HG03439 (cell line): ENCODE results near the gene ZNF582.

ENCODE experiments used
- ATAC-seq: cut with Tn5 transposase; IDR thresholded peaks from one replicate; pipeline ENCODE4 v1.9.1; 2021; ENCODE audit warnings: mild to moderate bottlenecking, moderate library complexity; ENCODE audit not compliant: unreplicated experiment

Gene ZNF582

DNA sequence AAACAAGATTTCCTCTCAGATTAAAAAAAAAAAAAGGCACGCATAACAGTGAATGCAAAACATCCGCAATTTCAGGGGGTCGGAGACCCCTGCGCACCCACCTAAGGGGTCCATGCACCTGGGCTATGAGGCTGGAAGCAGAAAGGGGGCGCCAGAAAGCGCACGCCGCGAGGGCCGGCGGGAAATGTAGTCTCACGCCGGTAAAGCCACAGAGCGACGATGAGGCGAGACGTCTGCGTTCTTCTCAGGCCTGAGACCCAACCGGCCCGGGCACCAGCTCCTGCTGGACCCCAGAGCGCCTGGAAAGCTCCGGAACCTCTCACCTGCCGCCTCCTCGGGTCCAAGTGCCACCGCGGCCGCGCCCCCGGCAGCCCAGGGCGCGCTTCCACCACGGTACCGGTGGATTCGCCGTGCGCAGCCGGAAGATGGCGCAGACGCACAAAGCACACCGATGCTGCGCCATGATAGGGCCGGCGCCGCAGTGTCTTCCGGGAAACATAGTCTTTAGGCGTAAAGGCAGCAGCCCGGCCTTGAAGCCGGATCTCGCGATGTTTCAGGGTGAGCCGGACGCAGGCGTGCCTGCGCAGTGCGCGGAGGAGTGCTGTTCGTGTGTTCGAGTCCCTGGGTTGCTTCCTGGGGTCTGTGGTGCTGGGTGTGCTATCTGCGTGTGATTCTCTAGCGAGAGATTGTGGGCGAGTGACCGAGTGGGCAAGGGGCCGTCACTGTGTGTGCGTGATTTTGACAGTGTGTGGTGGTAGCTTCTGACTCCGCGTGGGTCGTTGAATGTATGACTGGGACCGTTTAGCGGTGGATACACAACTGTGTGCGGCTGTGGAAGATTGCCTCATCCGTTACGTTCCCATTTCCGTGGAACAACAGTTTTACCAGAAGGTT is at the start of gene ZNF582:
Gene ZNF582, minus strand, starts transcription at position 416 of the 894 bp plus-strand sequence. CDS start 1,782 bp downstream, outside the sequence.
- ATAC-seq: peak; percentile 94

DNA sequence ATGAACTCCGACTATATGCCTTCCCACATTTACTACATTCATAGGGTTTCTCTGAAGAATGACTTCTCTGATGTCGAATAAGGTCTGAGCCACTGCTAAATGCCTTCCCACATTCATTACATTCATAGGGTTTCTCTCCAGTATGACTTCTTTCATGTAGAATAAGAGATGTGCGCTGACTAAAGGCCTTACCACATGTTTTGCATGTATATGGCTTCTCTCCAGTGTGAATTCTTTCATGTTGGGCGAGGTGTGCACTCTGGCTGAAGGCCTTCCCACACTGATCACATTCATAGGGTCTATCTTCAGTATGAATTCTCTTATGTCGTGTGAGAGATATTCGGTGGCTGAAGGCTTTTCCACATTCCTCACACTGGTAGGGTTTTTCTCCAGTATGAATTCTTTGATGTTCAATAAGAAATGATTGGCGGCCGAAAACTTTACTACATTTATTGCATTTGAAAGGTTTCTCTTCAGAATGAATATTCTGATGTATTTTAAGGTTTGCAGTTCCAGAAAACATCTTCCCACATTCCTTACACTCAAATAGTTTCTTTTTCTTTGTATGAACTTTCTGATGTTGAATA is 48.0 kb upstream of the ZNF582 start:
- ATAC-seq: no peak

DNA sequence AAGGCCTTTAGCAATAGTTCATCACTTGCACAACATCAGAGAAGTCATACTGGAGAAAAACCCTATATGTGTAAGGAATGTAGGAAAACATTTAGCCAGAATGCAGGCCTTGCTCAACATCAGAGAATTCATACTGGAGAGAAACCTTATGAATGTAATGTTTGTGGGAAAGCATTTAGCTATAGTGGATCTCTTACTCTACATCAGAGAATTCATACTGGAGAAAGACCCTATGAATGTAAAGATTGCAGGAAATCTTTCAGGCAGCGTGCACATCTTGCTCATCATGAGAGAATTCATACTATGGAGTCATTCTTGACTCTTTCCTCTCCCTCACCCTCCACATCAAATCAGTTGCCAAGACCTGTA is 30.6 kb upstream of the ZNF582 start:
- ATAC-seq: no peak

- no peak for ATAC-seq
These were observed 30.1 kb upstream of the ZNF582 start for GRCh38 chr19:56423276-56423984.

DNA sequence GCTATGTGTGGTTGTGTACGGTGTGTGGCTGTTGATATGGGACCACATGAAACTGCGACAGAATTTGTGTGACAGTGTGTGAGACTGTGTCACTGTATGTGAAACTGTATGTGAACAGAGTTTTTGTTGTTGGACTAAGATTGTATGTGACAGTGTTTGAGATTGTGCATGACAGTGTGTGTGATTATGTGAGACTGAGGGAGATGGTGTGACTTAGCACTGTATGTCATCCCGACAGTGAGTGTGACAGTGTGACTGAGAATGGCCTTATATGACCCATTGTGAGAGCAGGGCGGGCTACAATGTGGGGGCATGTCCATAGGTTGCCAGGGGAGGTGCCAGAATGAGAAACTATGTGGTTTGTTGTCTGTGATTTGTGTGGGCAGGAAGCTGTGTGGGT is 11.7 kb upstream of the ZNF582 start:
- no peak for ATAC-seq

- no peak for ATAC-seq
These were observed 11.3 kb upstream of the ZNF582 start for GRCh38 chr19:56404705-56405056.

- peak; percentile 82 for ATAC-seq
These were observed 10.7 kb upstream of the ZNF582 start, which contains the start of gene ZNF583 for GRCh38 chr19:56403764-56404704. Gene ZNF583, plus strand, starts transcription at chr19:56404332. Its CDS starts 2,783 bp downstream, at chr19:56407115.

DNA sequence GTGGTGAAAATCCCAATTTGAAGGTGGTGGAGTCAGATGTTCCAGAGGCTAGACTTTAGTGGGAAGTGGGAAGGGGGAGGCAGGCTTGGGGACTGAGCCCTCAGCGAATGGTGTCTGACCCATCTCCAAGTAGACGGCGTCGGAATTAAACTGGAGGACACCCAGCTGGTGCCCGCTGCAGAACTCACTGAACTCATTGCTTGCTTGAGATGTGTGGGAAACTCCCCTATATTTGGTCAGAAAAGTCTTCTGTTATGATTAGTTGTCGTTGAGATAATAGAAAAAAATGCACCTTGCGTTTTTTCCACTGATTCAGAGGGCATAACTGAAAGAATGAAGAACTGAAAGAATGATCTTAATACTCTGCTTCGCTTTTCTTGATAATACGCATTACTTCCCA is 9.9 kb upstream of the ZNF582 start:
- ATAC-seq: no peak

DNA sequence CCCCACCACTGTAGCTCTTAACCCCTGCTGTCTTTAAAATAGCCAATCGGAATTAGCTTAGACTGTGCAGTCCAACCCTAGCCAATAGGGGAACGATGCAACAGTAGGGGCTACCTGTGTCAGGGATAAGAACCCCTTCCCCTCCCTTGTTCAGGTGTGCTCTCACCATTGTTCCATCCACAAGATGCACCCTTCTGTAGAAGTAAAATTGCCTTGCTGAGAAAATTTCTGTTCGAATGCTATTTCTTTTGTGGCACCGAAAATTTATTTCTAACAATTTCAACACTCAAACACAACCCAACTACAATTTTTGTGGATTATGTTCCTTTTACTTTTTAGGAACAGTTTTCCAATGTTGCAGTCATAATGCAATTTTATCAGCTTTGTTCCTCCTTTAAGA is 7.2 kb upstream of the ZNF582 start:
- no peak for ATAC-seq

GRCh38 chr19:56398809-56399208 is 5.5 kb upstream of the ZNF582 start:
- no peak for ATAC-seq

DNA sequence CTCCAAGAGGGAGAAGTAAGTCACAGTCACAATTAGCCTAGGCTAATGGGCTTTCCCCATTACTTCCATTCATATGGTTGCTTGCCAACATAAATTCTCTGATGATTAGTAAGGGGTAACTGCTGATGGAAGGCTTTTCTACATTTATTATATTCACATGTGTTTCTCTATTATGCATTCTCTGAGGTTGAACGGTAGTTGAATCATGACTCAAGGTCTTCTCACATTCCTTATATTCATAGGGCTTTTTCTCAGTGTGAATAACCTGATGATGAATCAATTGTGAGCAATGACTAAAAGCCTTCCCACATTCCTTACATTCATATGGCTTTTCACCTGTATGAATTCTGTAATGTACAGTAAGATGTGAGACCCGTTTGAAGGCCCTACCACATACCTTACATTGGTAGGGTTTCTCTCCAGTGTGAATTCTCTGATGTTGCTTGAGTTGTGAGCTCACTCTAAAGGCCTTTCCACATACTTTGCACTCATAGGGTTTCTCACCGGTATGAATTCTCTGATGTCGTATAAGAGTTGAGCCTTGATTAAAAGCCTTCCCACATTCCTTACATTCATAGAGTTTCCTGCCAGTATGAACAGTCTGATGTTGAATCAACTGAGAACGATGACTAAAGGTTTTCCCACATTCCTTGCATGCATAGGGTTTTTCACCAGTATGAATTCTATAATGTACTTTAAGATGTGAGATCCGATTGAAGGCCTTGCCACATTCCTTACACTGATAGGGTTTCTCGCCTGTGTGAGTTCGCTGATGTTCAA is 9.3 kb downstream of the ZNF582 start:
- no peak for ATAC-seq

DNA sequence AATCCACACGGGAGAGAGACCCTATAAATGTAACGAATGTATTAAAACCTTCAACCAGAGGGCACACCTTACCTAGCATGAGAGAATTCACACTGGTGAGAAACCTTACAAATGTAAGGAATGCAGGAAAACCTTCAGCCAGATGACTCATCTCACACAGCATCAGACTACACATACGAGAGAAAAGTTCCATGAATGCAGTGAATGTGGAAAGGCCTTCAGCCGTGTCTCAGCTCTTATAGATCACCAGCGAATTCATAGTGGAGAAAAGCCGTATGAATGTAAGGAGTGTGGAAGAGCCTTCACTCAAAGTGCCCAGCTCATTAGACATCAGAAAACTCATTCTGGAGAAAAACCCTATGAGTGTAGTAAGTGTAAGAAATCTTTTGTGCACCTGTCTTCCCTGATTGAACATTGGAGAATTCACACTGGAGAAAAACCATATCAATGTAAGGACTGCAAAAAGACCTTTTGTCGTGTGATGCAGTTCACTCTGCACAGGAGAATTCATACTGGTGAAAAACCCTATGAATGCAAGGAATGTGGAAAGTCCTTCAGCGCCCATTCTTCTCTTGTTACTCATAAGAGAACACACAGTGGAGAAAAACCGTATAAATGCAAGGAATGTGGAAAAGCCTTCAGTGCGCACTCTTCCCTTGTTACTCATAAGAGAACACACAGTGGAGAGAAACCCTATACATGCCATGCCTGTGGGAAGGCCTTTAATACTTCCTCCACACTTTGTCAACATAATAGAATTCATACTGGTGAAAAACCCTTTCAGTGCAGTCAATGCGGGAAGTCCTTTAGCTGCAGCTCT is 16.0 kb downstream of the ZNF582 start:
- no peak for ATAC-seq

- ATAC-seq: no peak
These were observed 21.1 kb downstream of the ZNF582 start for GRCh38 chr19:56372281-56372680.

DNA sequence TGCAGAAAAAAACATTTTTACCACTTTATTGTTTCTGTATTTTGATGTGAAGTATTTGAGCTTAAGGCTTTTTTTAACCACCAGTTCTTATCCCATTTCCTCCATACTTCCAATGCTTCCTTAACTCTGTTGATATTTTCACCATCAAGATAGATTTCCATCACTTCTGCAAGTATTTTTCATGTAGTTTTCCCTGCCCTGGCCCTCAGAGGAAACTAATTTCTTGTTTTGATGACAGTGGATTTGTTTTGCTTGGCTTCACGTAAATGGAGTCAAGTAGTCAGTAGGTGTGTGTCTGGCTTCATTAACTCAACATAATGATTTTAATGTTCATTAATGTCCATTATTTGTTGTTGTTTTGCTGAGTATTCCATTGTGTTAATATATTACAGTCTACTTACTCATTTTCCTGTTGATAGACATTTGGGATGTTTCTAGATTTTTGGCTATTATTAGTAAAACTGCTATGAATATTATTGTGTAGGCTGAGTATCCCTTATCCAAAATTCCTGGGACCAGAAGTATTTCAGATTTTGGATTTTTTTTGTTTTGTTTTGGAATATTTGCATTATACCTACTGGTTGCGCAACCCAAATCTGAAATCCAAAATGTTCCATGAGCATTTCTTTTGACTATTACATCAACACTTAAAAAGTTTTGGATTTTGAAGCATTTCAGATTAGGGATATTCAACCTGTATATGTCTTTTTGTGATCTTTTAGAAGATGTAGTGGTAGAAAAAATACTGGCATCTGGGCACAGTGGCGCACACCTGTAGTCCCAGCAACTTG is 23.3 kb downstream of the ZNF582 start:
- no peak for ATAC-seq

DNA sequence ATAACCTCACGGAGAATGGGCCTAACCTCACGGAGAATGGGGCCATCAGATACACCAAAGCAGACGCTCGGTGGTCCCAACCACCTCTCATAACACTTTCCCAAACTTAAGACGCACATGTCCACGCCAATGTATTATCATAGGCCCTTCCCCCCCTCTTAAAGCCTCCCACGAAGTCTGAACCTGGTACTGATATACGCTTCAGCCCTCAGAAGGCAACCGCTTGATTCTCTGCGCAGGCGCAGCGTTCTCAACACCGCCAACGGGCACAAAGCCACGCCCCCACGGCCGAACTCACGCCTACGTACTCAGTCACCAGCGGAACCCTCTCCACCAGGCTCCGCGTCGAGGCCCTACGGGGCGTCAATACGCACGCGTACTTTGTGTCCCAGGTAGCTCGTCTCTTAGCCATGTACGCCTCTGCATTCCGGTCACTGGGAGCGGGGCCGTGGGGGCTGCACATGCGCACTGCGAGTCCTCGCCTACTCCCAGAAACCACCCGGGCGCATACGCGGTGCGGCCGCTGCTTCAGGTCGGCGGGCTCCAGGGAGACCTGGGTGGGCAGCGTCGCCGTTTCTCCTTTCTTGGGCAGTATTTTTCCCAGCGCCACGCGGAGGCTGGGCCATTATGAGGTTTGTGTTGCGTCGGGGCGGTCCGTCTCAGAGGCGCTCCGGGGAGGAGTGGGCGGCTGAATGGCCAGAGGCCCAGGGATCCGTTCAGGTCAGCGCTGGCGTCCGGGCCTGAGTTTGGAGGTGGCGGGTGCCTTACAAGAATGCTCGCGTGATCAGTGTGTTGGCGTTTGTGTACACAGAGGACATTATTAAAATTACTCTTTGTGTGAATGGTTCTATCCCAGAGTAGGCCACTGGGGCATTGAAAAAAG is 25.3 kb downstream of the ZNF582 start:
- ATAC-seq: no peak

GRCh38 chr19:56360841-56361240 is 32.5 kb downstream of the ZNF582 start:
- ATAC-seq: no peak

- ATAC-seq: no peak
These were observed 36.4 kb downstream of the ZNF582 start for GRCh38 chr19:56356944-56357343.
